GM10266 (cell line): ENCODE data around the gene MAZ.

Source experiments
- DNase-seq: peaks from one replicate; pipeline ENCODE4 v3.0.0; 2012; ENCODE audit errors: extremely low spot score
- CTCF ChIP-seq: IDR thresholded peaks from 2 replicates; pipeline ENCODE4 v1.5.1; 2012; ENCODE audit warnings: mild to moderate bottlenecking, low read depth; ENCODE audit not compliant: control insufficient read depth, insufficient read depth; ENCODE audit errors: missing control alignments

The MAZ gene

DNA sequence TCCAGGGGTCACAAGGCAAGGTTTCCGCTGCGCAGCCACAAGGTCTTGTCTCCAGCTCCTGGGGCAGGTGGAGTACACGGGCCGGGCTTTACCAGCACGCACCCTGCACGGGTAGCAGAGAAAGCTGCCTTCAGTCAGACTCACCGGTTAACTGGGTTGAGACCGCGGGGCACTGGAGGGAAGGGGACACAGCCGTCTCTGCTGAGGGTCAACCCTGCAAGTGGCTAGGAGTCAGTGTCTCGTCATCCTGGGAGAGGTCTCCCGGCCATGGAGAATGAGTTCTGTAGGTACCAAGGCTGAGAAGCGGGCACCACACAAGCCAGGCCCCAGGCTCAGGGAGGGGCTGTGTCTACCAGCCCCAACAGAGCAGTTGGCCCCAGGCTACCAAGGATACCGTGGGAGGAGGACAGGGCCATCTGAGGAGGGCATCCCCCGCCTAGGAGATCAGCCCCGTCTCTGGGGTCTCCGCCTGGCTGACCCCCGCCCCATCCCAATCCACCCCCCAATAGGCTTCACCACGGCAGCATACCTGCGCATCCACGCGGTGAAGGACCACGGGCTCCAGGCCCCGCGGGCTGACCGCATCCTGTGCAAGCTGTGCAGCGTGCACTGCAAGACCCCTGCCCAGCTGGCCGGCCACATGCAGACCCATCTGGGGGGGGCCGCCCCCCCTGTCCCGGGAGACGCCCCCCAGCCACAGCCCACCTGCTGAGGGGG lies 2.9 kb downstream of the MAZ start:
- TF ChIP-seq CTCF: no peak
- DNase-seq: no peak

DNA sequence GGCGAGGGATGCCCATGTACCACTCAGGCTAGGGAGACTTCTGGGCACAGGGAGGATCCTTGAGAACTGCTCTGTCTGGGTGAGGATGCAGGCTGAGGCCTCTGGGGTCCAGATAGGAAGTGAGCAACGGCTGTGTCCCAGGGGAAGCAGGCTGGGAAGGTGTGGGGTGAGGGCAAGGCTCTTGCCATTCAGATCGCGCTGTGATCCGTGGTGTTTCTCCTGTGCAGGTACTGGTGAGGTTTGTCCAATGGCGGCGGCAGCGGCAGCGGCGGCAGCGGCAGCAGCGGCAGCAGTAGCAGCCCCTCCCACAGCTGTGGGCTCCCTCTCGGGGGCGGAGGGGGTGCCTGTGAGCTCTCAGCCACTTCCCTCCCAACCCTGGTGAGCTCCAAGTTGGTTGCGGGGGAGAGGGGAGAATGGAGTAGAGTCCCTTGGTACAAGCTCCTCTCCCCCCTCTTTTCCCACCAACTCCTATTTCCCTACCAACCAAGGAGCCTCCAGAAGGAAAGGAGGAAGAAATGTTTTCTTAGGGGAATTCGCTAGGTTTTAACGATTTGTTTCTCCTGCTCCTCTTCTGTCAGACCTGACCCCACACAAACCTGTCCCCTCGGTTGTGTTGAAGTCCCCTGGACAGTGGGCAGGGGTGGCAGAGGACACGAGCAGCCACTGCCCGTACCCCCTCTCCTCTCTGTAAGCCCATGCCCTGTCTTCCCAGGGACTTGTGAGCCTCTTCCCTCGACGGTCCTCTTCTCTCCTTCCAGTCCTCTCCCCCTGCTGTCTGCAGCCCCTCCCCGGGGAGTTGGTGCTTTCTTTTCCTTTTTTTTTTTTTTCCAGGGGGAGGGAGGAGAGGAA lies 3.7 kb downstream of the MAZ start:
- no peak for DNase-seq
- no peak for TF ChIP-seq CTCF

GRCh38 chr16:29810699-29811169 lies 4.4 kb downstream of the MAZ start:
- no peak for DNase-seq
- no peak for TF ChIP-seq CTCF

- TF ChIP-seq CTCF: no peak
- DNase-seq: peak; percentile 94
These were observed 5.0 kb downstream of the MAZ start for GRCh38 chr16:29811170-29811895.

DNA sequence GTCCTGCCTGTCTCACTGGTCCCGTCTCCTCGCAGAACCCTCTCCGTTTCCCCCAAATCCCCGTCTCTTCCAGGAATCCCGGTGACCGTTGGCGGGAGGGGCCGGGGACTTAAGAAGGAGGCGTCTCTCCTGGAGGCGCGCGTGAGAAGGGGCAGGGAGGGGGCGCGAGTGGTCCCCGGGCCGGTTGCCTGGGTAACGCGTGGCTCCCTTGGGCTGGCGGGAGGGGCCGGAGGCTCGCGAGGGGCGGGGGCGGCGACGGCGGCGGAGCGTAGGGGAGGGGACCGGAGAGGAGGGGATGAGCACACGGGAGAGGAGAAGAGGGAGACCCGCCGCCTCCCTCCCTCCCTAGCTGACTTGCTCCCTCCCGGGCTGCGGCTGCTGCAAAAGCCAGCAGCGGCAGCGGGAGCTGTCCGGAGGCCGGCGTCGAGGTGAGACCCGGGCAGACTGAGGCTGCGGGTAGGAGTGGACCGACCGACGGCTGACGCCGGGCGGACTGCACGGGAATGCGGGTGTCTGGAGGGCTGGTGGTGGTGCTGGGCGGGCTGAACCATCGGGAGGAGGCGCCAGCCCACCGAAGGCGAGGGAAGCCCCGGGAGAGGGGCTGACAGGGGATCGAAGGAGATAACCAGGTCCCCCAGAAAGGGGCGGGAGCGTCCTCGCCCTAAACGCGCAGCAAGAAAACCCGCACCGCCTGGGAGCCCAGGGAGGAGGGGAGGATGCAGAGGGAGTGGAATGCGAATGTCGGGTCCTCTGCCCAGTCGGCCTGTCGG lies 5.8 kb downstream of the MAZ start, which contains the start of gene PRRT2:
Gene PRRT2, plus strand, starts transcription at position 298 of the 770 bp plus-strand sequence. CDS start 862 bp downstream, outside the sequence.
- peak; percentile 59 for DNase-seq
- no peak for TF ChIP-seq CTCF

DNA sequence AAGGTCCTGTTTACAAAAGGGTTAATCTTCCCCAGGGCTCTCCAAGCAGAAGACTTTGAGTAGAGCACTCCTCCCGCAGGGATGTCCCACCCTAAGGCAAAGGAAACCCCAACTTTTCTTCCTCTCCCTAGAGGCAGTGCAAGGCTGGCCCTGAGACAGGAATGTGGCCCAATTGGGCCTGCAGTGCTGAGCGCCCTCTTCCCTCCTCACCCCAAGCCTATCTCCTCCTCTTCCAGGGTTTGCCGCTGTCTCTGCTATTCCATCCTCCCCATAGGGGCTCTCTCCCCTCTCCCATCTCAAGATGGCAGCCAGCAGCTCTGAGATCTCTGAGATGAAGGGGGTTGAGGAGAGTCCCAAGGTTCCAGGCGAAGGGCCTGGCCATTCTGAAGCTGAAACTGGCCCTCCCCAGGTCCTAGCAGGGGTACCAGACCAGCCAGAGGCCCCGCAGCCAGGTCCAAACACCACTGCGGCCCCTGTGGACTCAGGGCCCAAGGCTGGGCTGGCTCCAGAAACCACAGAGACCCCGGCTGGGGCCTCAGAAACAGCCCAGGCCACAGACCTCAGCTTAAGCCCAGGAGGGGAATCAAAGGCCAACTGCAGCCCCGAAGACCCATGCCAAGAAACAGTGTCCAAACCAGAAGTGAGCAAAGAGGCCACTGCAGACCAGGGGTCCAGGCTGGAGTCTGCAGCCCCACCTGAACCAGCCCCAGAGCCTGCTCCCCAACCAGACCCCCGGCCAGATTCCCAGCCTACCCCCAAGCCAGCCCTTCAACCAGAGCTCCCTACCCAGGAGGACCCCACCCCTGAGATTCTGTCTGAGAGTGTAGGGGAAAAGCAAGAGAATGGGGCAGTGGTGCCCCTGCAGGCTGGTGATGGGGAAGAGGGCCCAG lies 6.7 kb downstream of the MAZ start:
- no peak for TF ChIP-seq CTCF
- no peak for DNase-seq
